WTC11 (cell line): ENCODE results near the gene TSPAN31.

Experiments
- AFF4 ChIP-seq: sonication (generic); formaldehyde crosslinking; IDR thresholded peaks from 2 replicates; pipeline ENCODE4 v1.8.1; 2023; ENCODE audit warnings: mild to moderate bottlenecking, missing genetic modification reagents, borderline replicate concordance
- CTCF ChIP-seq: fragments of 200-600 bp; IDR thresholded peaks from 2 replicates; pipeline ENCODE4 v1.8.0; 2022; ENCODE audit warnings: antibody characterized with exemption
- ELF4 ChIP-seq: sonication (generic); formaldehyde crosslinking; IDR thresholded peaks from 2 replicates; pipeline ENCODE4 v1.8.1; 2022; ENCODE audit warnings: low read depth, mild to moderate bottlenecking, moderate library complexity, missing genetic modification reagents
- USF2 ChIP-seq: sonication (generic); formaldehyde crosslinking; IDR thresholded peaks from 2 replicates; pipeline ENCODE4 v1.8.1; 2023; ENCODE audit warnings: mild to moderate bottlenecking, missing genetic modification reagents, moderate library complexity
- ZNF138 ChIP-seq: sonication (generic); formaldehyde crosslinking; conservative IDR thresholded peaks from 2 replicates; pipeline ENCODE4 v1.8.1; 2022; ENCODE audit warnings: mild to moderate bottlenecking, moderate library complexity, missing genetic modification reagents
- ZNF512 ChIP-seq: sonication (generic); formaldehyde crosslinking; IDR thresholded peaks from 2 replicates; pipeline ENCODE4 v1.8.1; 2022; ENCODE audit warnings: missing genetic modification reagents, borderline replicate concordance

GRCh38 chr12:57698414-57698813 lies 46.4 kb upstream of the TSPAN31 start:
- TF ChIP-seq CTCF (no peak), AFF4 (no peak), USF2 (CRISPR knock-in tag) (no peak), ZNF138 (CRISPR knock-in tag) (no peak), ELF4 (no peak), ZNF512 (CRISPR knock-in tag) (no peak)
